ENCODE data around the gene SGMS1.

GRCh38 chr10:50398823-50399222 lies 224.9 kb downstream of the SGMS1 start:
- TF ChIP-seq CTCF (IDR thresholded peaks at IDR 0.05; ENCODE audit: extremely low read depth in 1 of 2, insufficient read depth in 1 of 2, low read depth in 1 of 2, low read length in 2 of 2) (no peak), GATA2 (IDR thresholded peaks at IDR 0.05; ENCODE audit: insufficient read depth, insufficient read length, low read depth, low read length) (no peak), MAX (IDR thresholded peaks at IDR 0.05; ENCODE audit: insufficient read depth, insufficient read length) (no peak), POLR2AphosphoS5 (IDR thresholded peaks at IDR 0.05; ENCODE audit: insufficient read depth, low read depth, low read length) (no peak), POLR2A (IDR thresholded peaks at IDR 0.05; ENCODE audit: low read depth, low read length) (no peak), EZH2 (IDR thresholded peaks at IDR 0.05; ENCODE audit: borderline replicate concordance, low read depth, low read length, severe bottlenecking) (no peak), MYC (IDR thresholded peaks at IDR 0.05; ENCODE audit: low read depth, low read length) (no peak)

Measured in endothelial cell of umbilical vein (primary cell).